K562 (cell line): ENCODE data around the gene VIM. TPM values are rescaled to one million over a fixed set of nuclear protein-coding genes. Genes with fewer than 3 reads are reported as not detected.

ENCODE experiments used
- ATF7 ChIP-seq: fragments of 450-650 bp; IDR thresholded peaks from 2 replicates; pipeline ENCODE4 v1.7.1; 2014; ENCODE audit warnings: mild to moderate bottlenecking, moderate library complexity
- FOSL1 ChIP-seq: fragments of 200-800 bp; sonication (Bioruptor generic); conservative IDR thresholded peaks from 2 replicates; pipeline ENCODE4 v1.6.1; 2016; ENCODE audit warnings: missing genetic modification characterization, missing compliant biosample characterization
- PBX2 ChIP-seq, 2 experiments: IDR thresholded peaks in 1 of 2; conservative IDR thresholded peaks in 1 of 2; 2 replicates each; pipeline ENCODE4 v1.6.1; 2016; ENCODE audit warnings: low read depth in 2 of 2, mild to moderate bottlenecking in 1 of 2, missing compliant biosample characterization in 1 of 2, missing genetic modification characterization in 1 of 2, moderate library complexity in 1 of 2
- RBM25 ChIP-seq: fragments of 200-400 bp; formaldehyde crosslinking; IDR thresholded peaks from 2 replicates; pipeline ENCODE4 v1.6.1; 2018; ENCODE audit warnings: low read length, low read depth, moderate library complexity; ENCODE audit not compliant: severe bottlenecking
- polyA plus RNA-seq, 8 experiments: library from polyadenylated mRNA; depleted of rRNA in 4 of 8; stranded (reverse) in 5 of 8; unstranded in 3 of 8; fragments of >200 nt; fragmentation: Nextera tagmentation in 2 of 8; fragmentation: Illumina TruSeq in 1 of 8; extraction: Ambion mirVana in 2 of 8; extraction: Trizol in 1 of 8; gene quantifications; 2 replicates each; pipeline versions ENCODE4 v1.2.1 to v1.2.3, GENCODE V29; 2011 to 2014; ENCODE audit warnings: inconsistent platforms in 1 of 8, missing spikeins in 1 of 8
- total RNA-seq, 7 experiments: library from RNA; depleted of rRNA in 6 of 7; stranded (reverse); fragments of >200 nt in 6 of 7; fragmentation: Illumina TruSeq in 2 of 7; extraction: Trizol in 2 of 7; gene quantifications; 2 replicates each; pipeline versions ENCODE4 v1.2.1 to v1.2.3, GENCODE V29; 2011 to 2021; ENCODE audit warnings: low replicate concordance in 1 of 7
- TF ChIP-seq, protein P1 (sequence below), 2 experiments: fragments of 450-650 bp; IDR thresholded peaks; 2 replicates each; pipeline ENCODE4 v1.6.1; 2016; ENCODE audit warnings: mild to moderate bottlenecking in 2 of 2, borderline replicate concordance in 1 of 2, low read depth in 1 of 2, moderate library complexity in 1 of 2
- TF ChIP-seq, protein P2 (sequence below): fragments of 450-650 bp; IDR thresholded peaks from 2 replicates; pipeline ENCODE4 v1.6.1; 2016; ENCODE audit warnings: mild to moderate bottlenecking

VIM gene
- total and polyA plus RNA-seq, 9 of the 15 experiments (the other 6 are each of a cell fraction or from before 2014, with no cell fraction given): 86.0 to 621 (median 383) TPM

DNA sequence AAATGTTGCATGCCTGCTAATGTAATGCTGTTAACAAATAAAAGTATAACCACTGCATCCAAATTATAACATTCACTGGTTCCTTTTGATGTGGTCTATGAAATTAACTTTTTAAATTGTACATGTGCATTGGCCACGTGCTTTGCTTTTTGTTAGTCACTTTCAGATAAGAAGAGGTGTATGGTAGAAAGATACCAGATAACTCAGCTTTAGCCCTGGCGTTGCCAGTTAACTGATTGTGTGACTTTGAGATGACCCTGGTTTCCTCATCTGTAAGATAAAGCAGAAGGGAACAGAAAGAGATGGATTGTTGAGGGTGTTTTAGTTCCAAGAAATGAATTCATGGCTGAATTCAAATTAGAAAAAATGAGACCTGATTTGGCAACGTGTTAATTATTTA is 24.6 kb upstream of the VIM start (continued):
- TF ChIP-seq, protein P1, sequence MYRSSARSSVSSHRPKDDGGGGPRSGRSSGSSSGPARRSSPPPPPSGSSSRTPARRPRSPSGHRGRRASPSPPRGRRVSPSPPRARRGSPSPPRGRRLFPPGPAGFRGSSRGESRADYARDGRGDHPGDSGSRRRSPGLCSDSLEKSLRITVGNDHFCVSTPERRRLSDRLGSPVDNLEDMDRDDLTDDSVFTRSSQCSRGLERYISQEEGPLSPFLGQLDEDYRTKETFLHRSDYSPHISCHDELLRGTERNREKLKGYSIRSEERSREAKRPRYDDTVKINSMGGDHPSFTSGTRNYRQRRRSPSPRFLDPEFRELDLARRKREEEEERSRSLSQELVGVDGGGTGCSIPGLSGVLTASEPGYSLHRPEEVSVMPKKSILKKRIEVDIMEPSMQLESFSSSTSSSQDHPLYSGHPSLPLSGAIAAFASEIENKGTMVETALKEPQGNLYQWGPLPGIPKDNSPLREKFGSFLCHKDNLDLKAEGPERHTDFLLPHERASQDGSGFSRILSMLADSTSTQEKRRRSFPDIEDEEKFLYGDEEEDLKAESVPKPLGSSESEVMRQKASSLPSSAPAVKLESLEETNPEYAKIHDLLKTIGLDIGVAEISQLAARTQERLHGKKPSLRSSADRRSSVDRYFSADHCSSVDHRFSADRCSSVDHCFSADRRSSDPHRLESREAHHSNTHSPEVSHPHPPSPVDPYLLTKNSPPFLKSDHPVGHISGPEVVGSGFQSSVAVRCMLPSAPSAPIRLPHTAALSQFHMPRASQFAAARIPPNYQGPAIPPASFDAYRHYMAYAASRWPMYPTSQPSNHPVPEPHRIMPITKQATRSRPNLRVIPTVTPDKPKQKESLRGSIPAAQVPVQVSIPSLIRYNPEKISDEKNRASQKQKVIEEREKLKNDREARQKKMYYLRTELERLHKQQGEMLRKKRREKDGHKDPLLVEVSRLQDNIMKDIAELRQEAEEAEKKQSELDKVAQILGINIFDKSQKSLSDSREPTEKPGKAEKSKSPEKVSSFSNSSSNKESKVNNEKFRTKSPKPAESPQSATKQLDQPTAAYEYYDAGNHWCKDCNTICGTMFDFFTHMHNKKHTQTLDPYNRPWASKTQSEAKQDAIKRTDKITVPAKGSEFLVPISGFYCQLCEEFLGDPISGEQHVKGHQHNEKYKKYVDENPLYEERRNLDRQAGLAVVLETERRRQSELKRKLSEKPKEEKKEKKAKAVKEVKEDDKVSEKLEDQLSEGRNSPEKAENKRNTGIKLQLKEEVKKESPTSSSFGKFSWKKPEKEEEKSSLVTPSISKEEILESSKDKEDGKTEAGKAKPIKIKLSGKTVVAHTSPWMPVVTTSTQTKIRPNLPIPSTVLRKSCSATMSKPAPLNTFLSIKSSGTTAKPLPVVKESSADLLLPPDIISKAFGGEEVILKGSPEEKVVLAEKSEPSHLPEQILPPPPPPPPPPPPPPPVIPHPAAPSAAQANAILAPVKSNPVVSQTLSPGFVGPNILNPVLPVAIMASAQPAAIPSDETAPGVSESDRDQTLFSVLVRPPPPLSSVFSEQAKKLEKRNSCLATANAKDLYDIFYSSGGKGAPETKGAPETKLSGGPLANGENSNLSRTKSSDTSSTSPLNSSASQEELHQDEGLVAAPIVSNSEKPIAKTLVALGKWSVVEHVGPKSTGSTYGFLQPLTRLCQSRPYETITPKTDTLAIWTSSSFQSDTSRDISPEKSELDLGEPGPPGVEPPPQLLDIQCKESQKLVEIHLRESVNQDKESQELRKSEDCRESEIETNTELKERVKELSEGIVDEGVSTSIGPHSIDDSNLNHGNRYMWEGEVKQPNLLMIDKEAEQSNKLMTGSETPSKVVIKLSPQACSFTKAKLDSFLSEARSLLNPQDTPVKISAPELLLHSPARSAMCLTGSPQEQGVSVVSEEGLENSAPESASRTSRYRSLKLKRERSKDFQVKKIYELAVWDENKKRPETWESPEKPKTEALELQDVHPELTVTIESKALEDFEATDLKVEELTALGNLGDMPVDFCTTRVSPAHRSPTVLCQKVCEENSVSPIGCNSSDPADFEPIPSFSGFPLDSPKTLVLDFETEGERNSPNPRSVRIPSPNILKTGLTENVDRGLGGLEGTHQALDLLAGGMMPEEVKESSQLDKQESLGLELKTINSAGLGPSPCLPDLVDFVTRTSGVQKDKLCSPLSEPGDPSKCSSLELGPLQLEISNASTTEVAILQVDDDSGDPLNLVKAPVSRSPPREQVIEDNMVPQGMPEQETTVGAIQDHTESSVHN (IDR thresholded peaks at IDR 0.05; ENCODE audit: borderline replicate concordance in 1 of 2, low read depth in 1 of 2): 0 out of 4 replicates have a peak, but pooled peaks of 1 of the 2 experiments have one; percentile 22
- peak; percentile 77 for TF ChIP-seq FOSL1
- no peak for TF ChIP-seq RBM25
- TF ChIP-seq ATF7: 0 out of 2 replicates have a peak, but pooled peaks have one; percentile 31
- TF ChIP-seq, protein P2, sequence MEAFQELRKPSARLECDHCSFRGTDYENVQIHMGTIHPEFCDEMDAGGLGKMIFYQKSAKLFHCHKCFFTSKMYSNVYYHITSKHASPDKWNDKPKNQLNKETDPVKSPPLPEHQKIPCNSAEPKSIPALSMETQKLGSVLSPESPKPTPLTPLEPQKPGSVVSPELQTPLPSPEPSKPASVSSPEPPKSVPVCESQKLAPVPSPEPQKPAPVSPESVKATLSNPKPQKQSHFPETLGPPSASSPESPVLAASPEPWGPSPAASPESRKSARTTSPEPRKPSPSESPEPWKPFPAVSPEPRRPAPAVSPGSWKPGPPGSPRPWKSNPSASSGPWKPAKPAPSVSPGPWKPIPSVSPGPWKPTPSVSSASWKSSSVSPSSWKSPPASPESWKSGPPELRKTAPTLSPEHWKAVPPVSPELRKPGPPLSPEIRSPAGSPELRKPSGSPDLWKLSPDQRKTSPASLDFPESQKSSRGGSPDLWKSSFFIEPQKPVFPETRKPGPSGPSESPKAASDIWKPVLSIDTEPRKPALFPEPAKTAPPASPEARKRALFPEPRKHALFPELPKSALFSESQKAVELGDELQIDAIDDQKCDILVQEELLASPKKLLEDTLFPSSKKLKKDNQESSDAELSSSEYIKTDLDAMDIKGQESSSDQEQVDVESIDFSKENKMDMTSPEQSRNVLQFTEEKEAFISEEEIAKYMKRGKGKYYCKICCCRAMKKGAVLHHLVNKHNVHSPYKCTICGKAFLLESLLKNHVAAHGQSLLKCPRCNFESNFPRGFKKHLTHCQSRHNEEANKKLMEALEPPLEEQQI: no peak
- no peak for TF ChIP-seq PBX2 (CRISPR knock-in tag; IDR thresholded peaks at IDR 0.05; ENCODE audit: low read depth)
- no peak for TF ChIP-seq PBX2 (tag; conservative IDR thresholded peaks at IDR 0.05; ENCODE audit: low read depth)
